PC-3 (cell line): ENCODE measurements around the gene SEPTIN12. TPM values are rescaled to one million over a fixed set of nuclear protein-coding genes. Genes with fewer than 3 reads are reported as not detected.

Experiments
- ATAC-seq: fragments of 200-7000 bp; cut with Tn5 transposase; 2 replicates; pipeline ENCODE4 v1.9.1; 2020; ENCODE audit warnings: mild to moderate bottlenecking, moderate library complexity
- BruUV-seq: library from RNA; stranded (reverse); fragments of 400-500 nt; replicated peaks from 2 replicates; lab custom pipeline; 2021; lab: Mats Ljungman, UMichigan
- CTCF ChIA-PET: fragments of 300-600 bp; sonication (Branson Sonifier 250); formaldehyde crosslinking; loops from one replicate; lab custom pipeline; 2022; ENCODE audit warnings: antibody characterized with exemption; lab: Charles Lee
- POLR2A ChIA-PET: fragments of 300-600 bp; sonication (Branson Sonifier 250); formaldehyde crosslinking; loops from one replicate; lab custom pipeline; 2022; ENCODE audit warnings: antibody characterized with exemption; ENCODE audit not compliant: unreplicated experiment; lab: Charles Lee
- DNase-seq: peaks from one replicate; pipeline ENCODE4 v3.0.0-alpha.2; 2015
- H2AFZ ChIP-seq: fragments of 300-600 bp; sonication (generic); 2 replicates; pipeline ENCODE4 v1.6.0; 2016; ENCODE audit warnings: antibody characterized with exemption, low read length
- H3F3A ChIP-seq: fragments of 300-600 bp; sonication (generic); one replicate; pipeline ENCODE4 v1.6.0; 2017; ENCODE audit warnings: antibody characterized with exemption, low read length, control low read depth, mild to moderate bottlenecking; ENCODE audit not compliant: unreplicated experiment
- H3K27ac ChIP-seq: fragments of 300-600 bp; sonication (generic); 2 replicates; pipeline ENCODE4 v1.5.1; 2016; ENCODE audit warnings: mild to moderate bottlenecking, low read length
- H3K27me3 ChIP-seq: fragments of 300-600 bp; sonication (generic); 2 replicates; pipeline ENCODE4 v1.6.1; 2016; ENCODE audit warnings: low read length, mixed read lengths
- H3K36me3 ChIP-seq: fragments of 300-600 bp; sonication (generic); 2 replicates; pipeline ENCODE4 v1.6.1; 2016; ENCODE audit warnings: low read depth, mixed run types, low read length, mixed read lengths
- H3K4me1 ChIP-seq: fragments of 300-600 bp; sonication (generic); 2 replicates; pipeline ENCODE4 v1.5.1; 2016; ENCODE audit warnings: low read length; ENCODE audit not compliant: insufficient read depth
- H3K4me2 ChIP-seq: fragments of 300-600 bp; sonication (generic); 2 replicates; pipeline ENCODE4 v1.6.0; 2016; ENCODE audit warnings: low read length
- H3K4me3 ChIP-seq: fragments of 300-600 bp; sonication (generic); 2 replicates; pipeline ENCODE4 v1.5.1; 2016; ENCODE audit warnings: mild to moderate bottlenecking, low read length, mixed read lengths
- H3K79me2 ChIP-seq: fragments of 300-600 bp; sonication (generic); 2 replicates; pipeline ENCODE4 v1.6.1; 2017; ENCODE audit warnings: low read length, mixed read lengths
- H3K9ac ChIP-seq: fragments of 300-600 bp; sonication (generic); 2 replicates; pipeline ENCODE4 v1.6.0; 2016; ENCODE audit warnings: mild to moderate bottlenecking, low read length
- H3K9me2 ChIP-seq: fragments of 300-600 bp; sonication (generic); replicated peaks from 2 replicates; pipeline ENCODE4 v1.6.1; 2016; ENCODE audit warnings: mixed run types, low read length, mixed read lengths
- H3K9me3 ChIP-seq: fragments of 300-600 bp; sonication (generic); 2 replicates; pipeline ENCODE4 v1.6.1; 2016; ENCODE audit warnings: low read length, mixed read lengths
- H4K20me1 ChIP-seq: fragments of 300-600 bp; sonication (generic); 2 replicates; pipeline ENCODE4 v1.6.1; 2016; ENCODE audit warnings: low read length, mixed read lengths
- EZH2 ChIP-seq: fragments of 300-600 bp; sonication (generic); IDR thresholded peaks from one replicate; pipeline ENCODE4 v1.6.1; 2017; ENCODE audit warnings: antibody characterized with exemption, mild to moderate bottlenecking, low read length; ENCODE audit not compliant: unreplicated experiment
- EZH2phosphoT487 ChIP-seq: fragments of 300-600 bp; sonication (generic); IDR thresholded peaks from 2 replicates; pipeline ENCODE4 v1.6.1; 2018; ENCODE audit warnings: mild to moderate bottlenecking, antibody characterized with exemption, low read length, borderline replicate concordance
- intact Hi-C: fragments of 100-400 bp; cut with micrococcal nuclease; formaldehyde crosslinking; loops from 2 replicates; pipeline ENCODE4 v1.9.0; 2023
- total RNA-seq: library from RNA; depleted of rRNA; stranded (reverse); fragments of >200 nt; gene quantifications from 2 replicates; pipeline ENCODE4 v1.2.3, GENCODE V29; 2014
- TF ChIP-seq, protein P1 (sequence below): fragments of 300-600 bp; sonication (generic); conservative IDR thresholded peaks from 2 replicates; pipeline ENCODE4 v1.5.1; 2017; ENCODE audit warnings: antibody characterized with exemption, low read depth, mild to moderate bottlenecking, low read length

SEPTIN12 gene
- total RNA-seq, 1 experiment from 2014 or later: not detected

DNA sequence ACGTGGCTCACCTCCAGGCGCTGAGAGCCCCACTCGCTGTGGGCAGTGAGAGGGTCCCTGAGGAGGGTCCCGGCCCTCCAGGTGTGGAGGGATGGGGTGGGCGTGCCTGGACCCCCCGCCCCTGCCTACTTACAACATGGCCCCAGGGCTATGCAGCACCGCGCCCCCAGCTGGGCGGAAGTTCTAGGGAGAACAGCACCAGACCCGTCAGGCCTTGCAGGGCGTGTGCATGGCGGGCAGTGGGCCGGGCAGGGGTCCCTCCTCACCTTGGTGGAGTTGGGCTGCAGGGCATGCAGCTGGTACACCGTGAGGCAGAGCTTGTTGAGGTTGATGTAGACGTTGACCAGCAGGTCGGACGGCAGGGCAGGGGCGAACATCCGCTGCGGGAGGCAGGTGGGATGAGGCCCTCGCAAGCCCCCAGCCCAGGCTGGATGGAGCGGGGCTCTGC, 9.7 kb upstream of the SEPTIN12 start:
- no peaks in the 10 kb centered on the region for H3K9me2 ChIP-seq
- H3K4me1 ChIP-seq: peaks cover 8% of the 10 kb centered on the region; the same call in 1 of the 2 replicates
- DNase-seq (no peak), ATAC-seq (no peak)
- no peaks in the 10 kb centered on the region for H3F3A ChIP-seq
- no TSS peak for BruUV-seq
- H2AFZ ChIP-seq: no peak overlapping the region
- ChIA-PET CTCF (no interaction called here), POLR2A (no interaction called here)
- H3K79me2 ChIP-seq: no peaks in the 10 kb centered on the region
- no peak overlapping the region for H3K9ac ChIP-seq
- no peak overlapping the region for H3K4me3 ChIP-seq
- intact Hi-C loops: no loop called here
- no peaks in the 10 kb centered on the region for H3K9me3 ChIP-seq
- no peak overlapping the region for H3K27ac ChIP-seq
- no peaks in the 10 kb centered on the region for H4K20me1 ChIP-seq
- TF ChIP-seq EZH2 (no peak), EZH2phosphoT487 (no peak)
- TF ChIP-seq, protein P1, sequence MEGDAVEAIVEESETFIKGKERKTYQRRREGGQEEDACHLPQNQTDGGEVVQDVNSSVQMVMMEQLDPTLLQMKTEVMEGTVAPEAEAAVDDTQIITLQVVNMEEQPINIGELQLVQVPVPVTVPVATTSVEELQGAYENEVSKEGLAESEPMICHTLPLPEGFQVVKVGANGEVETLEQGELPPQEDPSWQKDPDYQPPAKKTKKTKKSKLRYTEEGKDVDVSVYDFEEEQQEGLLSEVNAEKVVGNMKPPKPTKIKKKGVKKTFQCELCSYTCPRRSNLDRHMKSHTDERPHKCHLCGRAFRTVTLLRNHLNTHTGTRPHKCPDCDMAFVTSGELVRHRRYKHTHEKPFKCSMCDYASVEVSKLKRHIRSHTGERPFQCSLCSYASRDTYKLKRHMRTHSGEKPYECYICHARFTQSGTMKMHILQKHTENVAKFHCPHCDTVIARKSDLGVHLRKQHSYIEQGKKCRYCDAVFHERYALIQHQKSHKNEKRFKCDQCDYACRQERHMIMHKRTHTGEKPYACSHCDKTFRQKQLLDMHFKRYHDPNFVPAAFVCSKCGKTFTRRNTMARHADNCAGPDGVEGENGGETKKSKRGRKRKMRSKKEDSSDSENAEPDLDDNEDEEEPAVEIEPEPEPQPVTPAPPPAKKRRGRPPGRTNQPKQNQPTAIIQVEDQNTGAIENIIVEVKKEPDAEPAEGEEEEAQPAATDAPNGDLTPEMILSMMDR: no peak
- no peaks in the 10 kb centered on the region for H3K27me3 ChIP-seq
- H3K4me2 ChIP-seq: no peak overlapping the region
- no peaks in the 10 kb centered on the region for H3K36me3 ChIP-seq

DNA sequence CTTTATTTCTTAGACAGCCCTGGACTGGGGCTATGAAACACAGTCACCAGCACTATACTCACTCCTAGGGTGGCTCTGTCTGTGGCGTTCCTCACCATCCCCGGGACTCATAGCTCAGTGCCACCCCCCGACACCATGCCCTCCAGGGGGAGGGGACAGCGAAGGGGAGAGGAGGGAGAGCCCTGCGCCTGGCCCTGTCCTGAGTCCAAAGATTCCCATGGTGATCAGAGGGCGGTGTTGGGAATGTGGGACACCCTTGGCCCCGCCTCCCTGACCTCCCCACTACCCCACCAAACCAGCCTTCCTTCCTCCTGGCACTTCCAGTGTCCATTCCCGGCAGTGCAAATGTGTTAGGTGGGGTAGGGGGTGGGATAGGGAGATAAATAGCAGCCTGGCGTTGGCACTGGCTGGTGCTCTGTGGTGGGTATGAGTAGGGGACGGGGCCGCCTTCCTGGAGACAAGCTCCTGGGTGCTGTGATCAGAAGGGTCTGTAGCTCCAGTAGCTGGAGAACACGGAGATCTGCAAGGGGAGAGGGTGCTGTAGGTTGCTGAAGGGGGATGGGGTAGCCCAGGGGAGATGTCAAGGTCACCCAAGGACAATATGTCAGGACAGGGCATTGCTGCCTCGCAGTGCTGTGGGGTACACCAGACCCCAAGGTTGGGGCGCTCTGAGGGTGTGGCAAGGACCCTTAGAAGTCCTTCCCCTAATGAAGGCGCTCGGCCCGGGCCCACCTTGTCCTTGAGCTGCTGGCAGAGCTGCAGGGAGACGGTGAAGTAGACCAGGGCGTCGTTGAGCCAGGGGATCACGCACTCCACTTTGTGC, 9.0 kb upstream of the SEPTIN12 start:
- Histone ChIP-seq H2AFZ (no peak overlapping the region), H3F3A (no peaks in the 10 kb centered on the region), H3K79me2 (no peaks in the 10 kb centered on the region), H4K20me1 (no peaks in the 10 kb centered on the region), H3K9ac (no peak overlapping the region), H3K9me2 (no peaks in the 10 kb centered on the region), H3K27me3 (no peaks in the 10 kb centered on the region), H3K4me2 (no peak overlapping the region), H3K4me3 (no peak overlapping the region), H3K4me1 (peaks cover 8% of the 10 kb centered on the region; the same call in 1 of the 2 replicates), H3K27ac (no peak overlapping the region), H3K9me3 (no peaks in the 10 kb centered on the region), H3K36me3 (no peaks in the 10 kb centered on the region)
- intact Hi-C loops: no loop called here
- POLR2A ChIA-PET: no interaction called here
- BruUV-seq: no TSS peak
- ATAC-seq: no peak
- CTCF ChIA-PET: no interaction called here
- no peak for TF ChIP-seq EZH2
- no peak for TF ChIP-seq EZH2phosphoT487
- TF ChIP-seq, protein P1: no peak
- DNase-seq: no peak
